H9 (cell line): ENCODE data around the gene NDUFA11. TPM values are rescaled to one million over a fixed set of nuclear protein-coding genes. Genes with fewer than 3 reads are reported as not detected.

Source experiments
- DNase-seq: peaks from one replicate; pipeline ENCODE4 v3.0.0-alpha.2; 2017
- H2AFZ ChIP-seq: one replicate; pipeline ENCODE4 v1.6.1; 2013; ENCODE audit warnings: mild to moderate bottlenecking, low read length, control low read depth, moderate library complexity
- H2AK5ac ChIP-seq: 2 replicates; pipeline ENCODE4 v1.6.1; 2013; ENCODE audit warnings: low read length, control low read depth, mixed read lengths; ENCODE audit not compliant: insufficient read length
- H2BK120ac ChIP-seq: one replicate; pipeline ENCODE4 v1.6.1; 2013; ENCODE audit warnings: low read depth, mild to moderate bottlenecking, low read length, control low read depth, inconsistent platforms; ENCODE audit not compliant: poor library complexity, severe bottlenecking
- H2BK12ac ChIP-seq: 2 replicates; pipeline ENCODE4 v1.6.1; 2013; ENCODE audit warnings: low read length, control low read depth, mixed read lengths, low read depth; ENCODE audit not compliant: insufficient read length
- H2BK15ac ChIP-seq: 2 replicates; pipeline ENCODE4 v1.6.1; 2013; ENCODE audit warnings: low read depth, low read length, control low read depth
- H2BK20ac ChIP-seq: one replicate; pipeline ENCODE4 v1.6.1; 2013; ENCODE audit warnings: low read depth, mild to moderate bottlenecking, low read length, control low read depth, inconsistent platforms; ENCODE audit not compliant: poor library complexity, severe bottlenecking
- H2BK5ac ChIP-seq: 2 replicates; pipeline ENCODE4 v1.6.1; 2013; ENCODE audit warnings: low read length, control low read depth, mixed read lengths; ENCODE audit not compliant: insufficient read length
- H3K14ac ChIP-seq: 2 replicates; pipeline ENCODE4 v1.6.1; 2013; ENCODE audit warnings: low read length, control low read depth; ENCODE audit not compliant: insufficient read depth
- H3K18ac ChIP-seq: 2 replicates; pipeline ENCODE4 v1.6.1; 2013; ENCODE audit warnings: low read depth, mild to moderate bottlenecking, mixed read lengths, low read length, control low read depth; ENCODE audit not compliant: insufficient read length
- H3K23ac ChIP-seq: 2 replicates; pipeline ENCODE4 v1.6.1; 2013; ENCODE audit warnings: low read length, control low read depth, mixed read lengths, low read depth; ENCODE audit not compliant: insufficient read length
- H3K23me2 ChIP-seq: 2 replicates; pipeline ENCODE4 v1.6.1; 2013; ENCODE audit warnings: low read depth, mild to moderate bottlenecking, mixed read lengths, low read length, control low read depth; ENCODE audit not compliant: insufficient read length, poor library complexity, severe bottlenecking
- H3K27ac ChIP-seq: 2 replicates; pipeline ENCODE4 v1.5.1; 2013; ENCODE audit warnings: low read length, control low read depth, mixed read lengths, low read depth; ENCODE audit not compliant: insufficient read length
- H3K27me3 ChIP-seq: 2 replicates; pipeline ENCODE4 v1.6.1; 2013; ENCODE audit warnings: low read length, control low read depth, inconsistent platforms; ENCODE audit not compliant: insufficient read depth
- H3K4ac ChIP-seq: 2 replicates; pipeline ENCODE4 v1.6.1; 2013; ENCODE audit warnings: low read depth, mild to moderate bottlenecking, control low read depth, inconsistent platforms, low read length, moderate library complexity
- H3K4me1 ChIP-seq: 2 replicates; pipeline ENCODE4 v1.6.1; 2013; ENCODE audit warnings: low read length, control low read depth, inconsistent platforms; ENCODE audit not compliant: insufficient read depth
- H3K4me2 ChIP-seq: 2 replicates; pipeline ENCODE4 v1.6.1; 2013; ENCODE audit warnings: low read length, control low read depth, mixed read lengths; ENCODE audit not compliant: insufficient read length, insufficient read depth
- H3K56ac ChIP-seq: 2 replicates; pipeline ENCODE4 v1.6.1; 2013; ENCODE audit warnings: low read depth, mild to moderate bottlenecking, mixed read lengths, low read length, control low read depth; ENCODE audit not compliant: insufficient read length
- H3K79me1 ChIP-seq: 2 replicates; pipeline ENCODE4 v1.6.1; 2013; ENCODE audit warnings: low read depth, mild to moderate bottlenecking, moderate library complexity, low read length, control low read depth, inconsistent platforms; ENCODE audit not compliant: insufficient read depth, poor library complexity, severe bottlenecking
- H3K79me2 ChIP-seq: 2 replicates; pipeline ENCODE4 v1.6.1; 2013; ENCODE audit warnings: low read length, control low read depth, inconsistent platforms; ENCODE audit not compliant: insufficient read depth
- H3K9ac ChIP-seq: 2 replicates; pipeline ENCODE4 v1.6.1; 2013; ENCODE audit warnings: low read length, control low read depth, mixed read lengths; ENCODE audit not compliant: insufficient read length; ENCODE audit errors: extremely low read depth
- H3K9me3 ChIP-seq: one replicate; pipeline ENCODE4 v1.6.1; 2013; ENCODE audit warnings: low read depth, low read length, inconsistent platforms; ENCODE audit not compliant: control insufficient read depth
- H3T11ph ChIP-seq: one replicate; pipeline ENCODE4 v1.6.1; 2013; ENCODE audit warnings: mild to moderate bottlenecking, low read length, control low read depth, inconsistent platforms
- H4K20me1 ChIP-seq: one replicate; pipeline ENCODE4 v1.6.1; 2013; ENCODE audit not compliant: control insufficient read depth, insufficient read length, insufficient read depth
- H4K5ac ChIP-seq: 2 replicates; pipeline ENCODE4 v1.6.1; 2013; ENCODE audit warnings: low read depth, mild to moderate bottlenecking, mixed read lengths, low read length, control low read depth; ENCODE audit not compliant: insufficient read length
- H4K8ac ChIP-seq: replicated peaks from 2 replicates; pipeline ENCODE4 v1.6.1; 2013; ENCODE audit warnings: low read length, control low read depth, mixed read lengths, low read depth; ENCODE audit not compliant: insufficient read length
- H4K91ac ChIP-seq: 2 replicates; pipeline ENCODE4 v1.6.1; 2013; ENCODE audit warnings: low read depth, mild to moderate bottlenecking, moderate library complexity, mixed read lengths, low read length, control low read depth; ENCODE audit not compliant: insufficient read length
- H3K27ac Mint-ChIP-seq, 3 experiments: 2 replicates in 2 of 3; 3 replicates in 1 of 3; pipeline ENCODE4 v1.8.0; 2020 to 2021; ENCODE audit warnings: mixed read lengths in 3 of 3, mild to moderate bottlenecking in 1 of 3, moderate library complexity in 1 of 3
- H3K27me3 Mint-ChIP-seq: 2 replicates; pipeline ENCODE4 v1.8.0; 2021; ENCODE audit warnings: low read depth, mild to moderate bottlenecking, moderate library complexity, mixed read lengths
- H3K36me3 Mint-ChIP-seq, 3 experiments: 2 replicates in 2 of 3; 3 replicates in 1 of 3; pipeline ENCODE4 v1.8.0; 2020 to 2021; ENCODE audit warnings: low read depth in 3 of 3, mixed read lengths in 3 of 3; ENCODE audit not compliant: insufficient read depth in 1 of 3
- H3K4me1 Mint-ChIP-seq, 2 experiments: 2 replicates each; pipeline ENCODE4 v1.8.0; 2020; ENCODE audit warnings: mixed read lengths in 2 of 2
- H3K4me3 Mint-ChIP-seq, 2 experiments: 2 replicates in 1 of 2; 3 replicates in 1 of 2; pipeline ENCODE4 v1.8.0; 2020 to 2021; ENCODE audit warnings: mild to moderate bottlenecking in 2 of 2, mixed read lengths in 2 of 2, moderate library complexity in 1 of 2
- H3K9me3 Mint-ChIP-seq, 2 experiments: 2 replicates in 1 of 2; 3 replicates in 1 of 2; pipeline ENCODE4 v1.8.0; 2020; ENCODE audit warnings: mild to moderate bottlenecking in 2 of 2, mixed read lengths in 2 of 2, moderate library complexity in 1 of 2
- WGBS: extraction: QIAGEN DNeasy Blood & Tissue Kit; methylation state at CpG from one replicate; pipeline ENCODE4 v1.1.7; 2013; ENCODE audit warnings: missing lambda C conversion rate, low lambda C conversion rate, mixed read lengths; ENCODE audit not compliant: insufficient read length; ENCODE audit errors: extremely low coverage; 5-methylcytosine and 5-hydroxymethylcytosine counted together
- total RNA-seq: library from RNA; stranded (reverse); gene quantifications from 2 replicates; pipeline ENCODE4 v1.2.1, GENCODE V29; 2021
- TF ChIP-seq, protein P1 (sequence below): fragments of 200-600 bp; sonication (generic); conservative IDR thresholded peaks from 3 replicates; pipeline ENCODE4 v1.8.0; 2021; ENCODE audit warnings: antibody characterized with exemption, mild to moderate bottlenecking

Gene NDUFA11
- total RNA-seq, 1 experiment from 2014 or later, result 282 TPM

GRCh38 chr19:5952193-5953029 is 48.8 kb upstream of the NDUFA11 start:
- Histone ChIP-seq H3T11ph (no peak overlapping the region), H3K79me2 (peaks cover 7% of the 10 kb centered on the region; the same call in 1 of the 2 replicates), H3K27ac (no peak overlapping the region), H3K9ac (no peak overlapping the region), H2BK12ac (no peak overlapping the region), H4K8ac (no peak overlapping the region), H3K18ac (no peak overlapping the region), H2BK120ac (no peak overlapping the region), H4K20me1 (no peaks in the 10 kb centered on the region), H3K23me2 (no peaks in the 10 kb centered on the region), H3K4me1 (peaks cover 27% of the 10 kb centered on the region), H3K14ac (0 out of 2 replicates have a peak overlapping the region, but pooled peaks have one; percentile 25), H2BK20ac (no peak overlapping the region), H3K23ac (no peak overlapping the region), H4K91ac (no peak overlapping the region), H2BK15ac (no peak overlapping the region), H4K5ac (no peak overlapping the region), H2BK5ac (no peak overlapping the region), H3K9me3 (no peaks in the 10 kb centered on the region), H2AFZ (no peak overlapping the region), H2AK5ac (no peak overlapping the region), H3K27me3 (no peaks in the 10 kb centered on the region), H3K79me1 (peaks cover 6% of the 10 kb centered on the region), H3K4me2 (peak overlapping the region; percentile 9), H3K56ac (no peak overlapping the region), H3K4ac (no peak overlapping the region)
- Mint-ChIP-seq H3K4me1 (peaks cover 90 to 93% of the 10 kb centered on the region in 2 experiments), H3K4me3 (peak overlapping the region; percentile 37 to 66; a peak in 3 of 5 replicates), H3K27ac (peak overlapping the region; percentile 22 to 93 (median 85); a peak in 5 of 7 replicates), H3K36me3 (peaks cover 2 to 13% (median 4%) of the 10 kb centered on the region in 3 experiments; a peak in 6 of 7 replicates), H3K9me3 (no peaks in the 10 kb centered on the region), H3K27me3 (peaks cover 1% of the 10 kb centered on the region; the same call in 1 of the 2 replicates)
- WGBS, result no CpG with 5 or more reads among the region's 18 CpGs
- no peak for DNase-seq
- TF ChIP-seq, protein P1, sequence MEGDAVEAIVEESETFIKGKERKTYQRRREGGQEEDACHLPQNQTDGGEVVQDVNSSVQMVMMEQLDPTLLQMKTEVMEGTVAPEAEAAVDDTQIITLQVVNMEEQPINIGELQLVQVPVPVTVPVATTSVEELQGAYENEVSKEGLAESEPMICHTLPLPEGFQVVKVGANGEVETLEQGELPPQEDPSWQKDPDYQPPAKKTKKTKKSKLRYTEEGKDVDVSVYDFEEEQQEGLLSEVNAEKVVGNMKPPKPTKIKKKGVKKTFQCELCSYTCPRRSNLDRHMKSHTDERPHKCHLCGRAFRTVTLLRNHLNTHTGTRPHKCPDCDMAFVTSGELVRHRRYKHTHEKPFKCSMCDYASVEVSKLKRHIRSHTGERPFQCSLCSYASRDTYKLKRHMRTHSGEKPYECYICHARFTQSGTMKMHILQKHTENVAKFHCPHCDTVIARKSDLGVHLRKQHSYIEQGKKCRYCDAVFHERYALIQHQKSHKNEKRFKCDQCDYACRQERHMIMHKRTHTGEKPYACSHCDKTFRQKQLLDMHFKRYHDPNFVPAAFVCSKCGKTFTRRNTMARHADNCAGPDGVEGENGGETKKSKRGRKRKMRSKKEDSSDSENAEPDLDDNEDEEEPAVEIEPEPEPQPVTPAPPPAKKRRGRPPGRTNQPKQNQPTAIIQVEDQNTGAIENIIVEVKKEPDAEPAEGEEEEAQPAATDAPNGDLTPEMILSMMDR, result no peak
